ENCODE results near the gene TMEM106C.

TMEM106C gene

DNA sequence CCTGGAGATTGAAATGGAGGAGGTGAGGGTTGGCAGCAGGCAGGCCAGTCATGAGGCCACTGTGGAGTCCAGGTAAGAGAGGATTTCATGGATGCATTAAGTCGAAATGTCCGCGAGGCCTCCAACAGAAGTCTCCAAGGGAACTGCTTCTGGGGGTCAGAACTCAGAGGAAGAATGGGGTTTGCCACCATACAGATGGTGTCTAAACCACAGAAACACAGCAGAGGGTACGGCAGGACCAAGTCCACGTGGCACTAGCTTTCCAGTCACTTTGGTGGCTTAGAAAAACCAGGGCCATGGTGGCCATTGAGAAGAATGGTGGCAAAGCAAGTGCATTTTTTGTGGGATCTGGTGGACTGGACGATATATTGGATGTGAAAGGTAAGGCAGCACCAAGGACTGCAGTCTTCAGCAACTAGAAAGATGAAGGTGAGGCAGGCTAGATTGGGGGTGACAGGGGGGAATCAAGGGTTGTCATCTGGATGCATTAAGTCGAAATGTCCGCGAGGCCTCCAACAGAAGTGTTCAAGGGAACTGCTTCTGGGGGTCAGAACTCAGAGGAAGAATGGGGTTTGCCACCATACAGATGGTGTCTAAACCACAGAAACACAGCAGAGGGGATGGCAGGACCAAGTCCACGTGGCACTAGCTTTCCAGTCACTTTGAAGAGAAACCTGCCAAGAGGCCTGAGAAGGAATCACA is 22.5 kb upstream of the TMEM106C start:
- Histone ChIP-seq H3K9me3 (ENCODE audit: control insufficient read depth in 1 of 2, low read length in 2 of 2) (no peaks in the 10 kb centered on the region), H3K27ac (ENCODE audit: low read depth, low read length) (no peak overlapping the region), H3K36me3 (ENCODE audit: control insufficient read depth in 1 of 2, insufficient read depth in 2 of 2, low read length in 2 of 2) (no peaks in the 10 kb centered on the region), H3K27me3 (ENCODE audit: control insufficient read depth in 1 of 2, insufficient read depth in 2 of 2, low read length in 2 of 2) (no peaks in the 10 kb centered on the region), H3K4me3 (ENCODE audit: low read depth in 1 of 2, low read length in 2 of 2) (no peak overlapping the region), H3K9ac (ENCODE audit: low read depth in 1 of 2, low read length in 2 of 2) (no peak overlapping the region), H3K4me1 (ENCODE audit: control insufficient read depth in 1 of 2, insufficient read depth in 2 of 2, low read length in 2 of 2) (peaks cover 62 to 68% of the 10 kb centered on the region in 2 donors)

DNA sequence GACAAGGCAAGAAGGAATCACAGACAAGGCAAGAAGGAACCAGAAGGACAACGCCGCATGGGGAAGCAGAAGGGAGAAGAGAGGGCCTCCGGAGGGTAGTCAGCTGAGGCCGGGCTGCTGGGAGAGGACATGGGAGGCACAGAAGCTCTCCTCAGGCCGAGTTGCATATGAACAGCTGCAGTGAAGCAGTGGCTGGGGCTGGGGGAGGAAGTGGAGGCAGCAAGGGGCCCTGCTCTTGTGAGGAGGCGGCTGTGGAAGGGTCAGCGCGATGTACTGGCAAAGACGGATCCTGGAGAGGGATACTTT is 22.0 kb upstream of the TMEM106C start:
- Histone ChIP-seq H3K4me1 (ENCODE audit: control insufficient read depth in 1 of 2, insufficient read depth in 2 of 2, low read length in 2 of 2) (peaks cover 64 to 71% of the 10 kb centered on the region in 2 donors), H3K9ac (ENCODE audit: low read depth in 1 of 2, low read length in 2 of 2) (peak overlapping the region in 1 of 2 donors; percentile 33), H3K27ac (ENCODE audit: low read depth, low read length) (no peak overlapping the region), H3K27me3 (ENCODE audit: control insufficient read depth in 1 of 2, insufficient read depth in 2 of 2, low read length in 2 of 2) (no peaks in the 10 kb centered on the region), H3K36me3 (ENCODE audit: control insufficient read depth in 1 of 2, insufficient read depth in 2 of 2, low read length in 2 of 2) (no peaks in the 10 kb centered on the region), H3K9me3 (ENCODE audit: control insufficient read depth in 1 of 2, low read length in 2 of 2) (no peaks in the 10 kb centered on the region), H3K4me3 (ENCODE audit: low read depth in 1 of 2, low read length in 2 of 2) (no peak overlapping the region)

DNA sequence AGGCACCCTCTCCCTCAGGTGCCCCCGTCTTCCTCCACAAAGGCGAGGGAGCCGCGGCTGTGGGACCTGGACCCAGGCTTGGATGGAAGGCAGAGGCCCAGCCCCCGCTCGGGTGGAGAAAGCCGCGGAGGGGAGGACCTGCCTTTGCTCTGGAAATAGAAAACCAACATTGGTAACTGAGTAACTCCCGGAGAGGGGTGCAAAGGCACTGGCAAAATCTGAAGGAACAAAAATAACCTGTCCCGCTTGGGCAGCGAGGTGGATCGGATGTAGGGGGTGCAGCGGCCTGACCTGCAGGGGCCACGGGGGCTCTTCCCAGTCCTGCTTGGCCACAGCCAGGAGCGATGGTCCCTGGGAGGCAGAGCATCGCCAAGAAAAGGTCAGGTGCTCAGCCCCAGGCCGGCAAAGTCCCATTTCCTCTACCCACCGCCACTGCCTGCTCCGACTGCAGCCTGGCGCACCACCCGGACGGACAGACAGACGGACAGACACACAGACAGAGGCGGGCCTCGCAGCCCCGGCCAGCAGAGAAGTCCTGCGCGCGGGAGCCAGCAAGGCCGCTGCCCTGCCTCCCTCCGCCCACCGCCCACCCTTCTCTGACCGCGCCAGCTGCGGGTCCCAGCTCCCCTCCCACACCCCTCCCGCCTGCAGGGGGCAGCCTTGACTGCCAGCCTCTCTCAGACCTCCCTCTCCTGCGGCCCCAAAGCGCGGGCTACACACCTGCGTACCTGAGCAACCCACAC is 21.4 kb upstream of the TMEM106C start:
- H3K9me3 ChIP-seq (ENCODE audit: control insufficient read depth in 1 of 2, low read length in 2 of 2) = no peaks in the 10 kb centered on the region
- H3K27me3 ChIP-seq (ENCODE audit: control insufficient read depth in 1 of 2, insufficient read depth in 2 of 2, low read length in 2 of 2) = no peaks in the 10 kb centered on the region
- no peak overlapping the region for H3K9ac ChIP-seq (ENCODE audit: low read depth in 1 of 2, low read length in 2 of 2)
- H3K4me3 ChIP-seq (ENCODE audit: low read depth in 1 of 2, low read length in 2 of 2) = no peak overlapping the region
- no peak overlapping the region for H3K27ac ChIP-seq (ENCODE audit: low read depth, low read length)
- H3K36me3 ChIP-seq (ENCODE audit: control insufficient read depth in 1 of 2, insufficient read depth in 2 of 2, low read length in 2 of 2) = no peaks in the 10 kb centered on the region
- H3K4me1 ChIP-seq (ENCODE audit: control insufficient read depth in 1 of 2, insufficient read depth in 2 of 2, low read length in 2 of 2) = peaks cover 68 to 74% of the 10 kb centered on the region in 2 donors

DNA sequence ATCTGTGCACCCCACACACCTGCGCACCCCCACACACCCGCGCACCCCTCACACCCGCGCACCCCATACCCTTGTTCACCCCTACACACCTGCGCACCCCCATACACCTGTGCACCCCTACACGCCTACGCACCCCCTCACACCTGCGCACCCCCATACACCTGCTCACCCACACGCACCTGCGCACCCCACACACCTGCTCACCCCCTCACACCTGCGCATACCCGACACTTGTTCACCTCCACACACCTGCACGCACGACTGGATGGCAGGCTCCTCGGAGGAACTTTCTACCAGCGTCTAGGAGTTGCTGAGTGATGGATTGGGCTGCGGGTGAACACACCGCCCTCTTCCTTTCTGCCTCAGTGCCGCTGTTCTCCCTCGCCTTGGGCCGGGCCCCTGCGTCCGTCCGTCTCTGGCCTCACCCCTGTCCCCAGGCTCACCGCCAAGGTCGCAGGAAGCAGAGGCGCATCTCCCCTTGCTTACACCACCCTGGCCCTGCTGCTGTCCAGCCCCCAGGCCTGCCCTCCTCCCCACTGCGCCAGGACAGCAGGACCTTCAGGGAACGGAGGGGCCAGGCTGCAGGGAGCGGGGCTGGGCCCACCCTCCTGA is 20.7 kb upstream of the TMEM106C start:
- H3K9me3 ChIP-seq (ENCODE audit: control insufficient read depth in 1 of 2, low read length in 2 of 2) = no peaks in the 10 kb centered on the region
- H3K4me1 ChIP-seq (ENCODE audit: control insufficient read depth in 1 of 2, insufficient read depth in 2 of 2, low read length in 2 of 2) = peaks cover 75 to 76% of the 10 kb centered on the region in 2 donors
- peak overlapping the region; percentile 52 to 56 for H3K9ac ChIP-seq (ENCODE audit: low read depth in 1 of 2, low read length in 2 of 2)
- H3K4me3 ChIP-seq (ENCODE audit: low read depth in 1 of 2, low read length in 2 of 2) = no peak overlapping the region
- peak overlapping the region; percentile 89 for H3K27ac ChIP-seq (ENCODE audit: low read depth, low read length)
- H3K27me3 ChIP-seq (ENCODE audit: control insufficient read depth in 1 of 2, insufficient read depth in 2 of 2, low read length in 2 of 2) = no peaks in the 10 kb centered on the region
- H3K36me3 ChIP-seq (ENCODE audit: control insufficient read depth in 1 of 2, insufficient read depth in 2 of 2, low read length in 2 of 2) = no peaks in the 10 kb centered on the region

DNA sequence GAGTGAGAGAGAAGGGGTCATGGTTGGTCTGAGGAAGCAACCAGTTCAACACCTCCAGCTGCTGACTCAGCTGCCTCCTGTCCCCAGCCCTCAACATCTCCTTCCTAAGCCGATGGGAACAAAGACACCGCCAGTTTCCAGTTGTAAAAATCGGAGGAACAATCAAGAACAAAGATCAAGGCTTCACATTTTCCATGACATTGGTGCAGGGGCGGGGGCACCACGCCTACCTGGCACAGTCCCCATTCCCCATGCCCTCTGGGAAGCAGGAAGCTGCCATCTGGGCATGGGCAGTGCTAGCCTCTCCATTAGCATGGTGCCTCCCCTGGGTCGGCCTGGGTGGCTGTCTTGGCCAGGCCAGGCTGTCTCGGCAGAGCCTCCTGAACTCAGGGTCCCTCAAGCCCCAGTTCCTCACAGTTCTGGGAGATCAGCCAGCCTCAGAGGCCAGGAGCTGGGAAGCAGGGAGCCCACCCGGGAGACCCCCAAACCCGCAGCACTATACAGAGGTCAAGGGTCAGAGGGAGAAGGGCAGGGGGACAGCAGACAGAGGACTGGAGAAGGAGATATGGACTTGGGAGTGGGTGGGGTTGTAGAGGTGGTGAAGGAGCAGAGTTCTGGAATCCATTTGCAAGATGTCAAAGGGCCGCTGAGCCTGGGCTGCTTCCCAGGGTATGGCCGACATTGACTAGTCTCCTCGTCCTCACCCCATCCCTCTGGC is 19.6 kb upstream of the TMEM106C start:
- Histone ChIP-seq H3K9me3 (ENCODE audit: control insufficient read depth in 1 of 2, low read length in 2 of 2) (no peaks in the 10 kb centered on the region), H3K27ac (ENCODE audit: low read depth, low read length) (peak overlapping the region; percentile 89), H3K4me3 (ENCODE audit: low read depth in 1 of 2, low read length in 2 of 2) (peak overlapping the region; percentile 24 to 41), H3K36me3 (ENCODE audit: control insufficient read depth in 1 of 2, insufficient read depth in 2 of 2, low read length in 2 of 2) (no peaks in the 10 kb centered on the region), H3K27me3 (ENCODE audit: control insufficient read depth in 1 of 2, insufficient read depth in 2 of 2, low read length in 2 of 2) (no peaks in the 10 kb centered on the region), H3K4me1 (ENCODE audit: control insufficient read depth in 1 of 2, insufficient read depth in 2 of 2, low read length in 2 of 2) (peaks cover 67 to 68% of the 10 kb centered on the region in 2 donors), H3K9ac (ENCODE audit: low read depth in 1 of 2, low read length in 2 of 2) (peak overlapping the region; percentile 52 to 56)

DNA sequence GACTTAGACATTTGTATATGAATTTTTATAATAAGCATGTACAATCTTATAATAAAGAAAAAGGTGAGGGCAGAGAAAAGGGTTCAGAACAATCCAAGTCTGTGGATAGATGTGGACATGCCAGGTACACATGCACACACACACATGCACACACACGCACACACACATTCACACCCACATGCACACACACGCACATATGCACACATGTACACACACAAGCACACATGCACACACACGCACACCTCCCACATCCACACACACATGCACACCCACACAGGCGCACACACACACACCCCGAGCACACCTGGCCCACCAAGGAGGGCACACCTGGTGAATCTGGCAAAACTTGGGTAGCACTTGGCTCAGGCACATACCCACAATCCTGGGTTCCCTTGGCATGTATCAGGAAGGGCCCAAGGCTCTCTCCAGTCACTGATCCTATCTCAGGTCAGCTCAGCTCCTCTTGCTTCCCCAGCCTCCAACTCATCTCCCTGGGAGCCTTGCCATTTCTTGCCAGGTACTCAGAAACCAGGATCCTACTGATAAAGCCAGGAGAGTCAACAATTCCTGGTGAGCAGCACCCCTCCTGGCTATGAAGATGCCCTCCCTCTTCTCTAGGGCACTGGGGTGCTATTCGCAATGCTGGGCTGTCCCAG is 18.6 kb upstream of the TMEM106C start:
- Histone ChIP-seq H3K4me3 (ENCODE audit: low read depth in 1 of 2, low read length in 2 of 2) (no peak overlapping the region), H3K27ac (ENCODE audit: low read depth, low read length) (peak overlapping the region; percentile 52), H3K9ac (ENCODE audit: low read depth in 1 of 2, low read length in 2 of 2) (peak overlapping the region in 1 of 2 donors; percentile 13), H3K27me3 (ENCODE audit: control insufficient read depth in 1 of 2, insufficient read depth in 2 of 2, low read length in 2 of 2) (no peaks in the 10 kb centered on the region), H3K36me3 (ENCODE audit: control insufficient read depth in 1 of 2, insufficient read depth in 2 of 2, low read length in 2 of 2) (no peaks in the 10 kb centered on the region), H3K4me1 (ENCODE audit: control insufficient read depth in 1 of 2, insufficient read depth in 2 of 2, low read length in 2 of 2) (peaks cover 69 to 71% of the 10 kb centered on the region in 2 donors), H3K9me3 (ENCODE audit: control insufficient read depth in 1 of 2, low read length in 2 of 2) (no peaks in the 10 kb centered on the region)

DNA sequence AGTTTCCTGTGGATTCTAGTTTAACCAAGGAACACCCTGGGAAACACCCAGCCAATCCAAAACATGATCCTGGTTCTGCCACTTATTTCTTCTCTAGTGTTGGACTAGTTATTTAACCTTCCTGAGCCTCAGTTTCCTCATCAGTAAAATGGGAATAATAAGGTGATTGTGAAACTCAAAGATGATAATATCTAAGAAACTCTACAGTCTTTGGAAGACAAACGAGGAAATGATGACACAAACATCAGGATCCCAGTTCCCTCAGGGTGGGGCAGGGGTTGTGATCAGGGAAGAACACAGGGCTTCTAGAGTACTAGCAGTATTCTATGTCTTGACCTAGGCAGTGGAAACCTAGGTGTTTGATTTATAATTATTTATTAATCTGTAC is 18.1 kb upstream of the TMEM106C start:
- Histone ChIP-seq H3K27me3 (ENCODE audit: control insufficient read depth in 1 of 2, insufficient read depth in 2 of 2, low read length in 2 of 2) (no peaks in the 10 kb centered on the region), H3K9ac (ENCODE audit: low read depth in 1 of 2, low read length in 2 of 2) (peak overlapping the region in 1 of 2 donors; percentile 13), H3K27ac (ENCODE audit: low read depth, low read length) (no peak overlapping the region), H3K36me3 (ENCODE audit: control insufficient read depth in 1 of 2, insufficient read depth in 2 of 2, low read length in 2 of 2) (no peaks in the 10 kb centered on the region), H3K4me3 (ENCODE audit: low read depth in 1 of 2, low read length in 2 of 2) (no peak overlapping the region), H3K9me3 (ENCODE audit: control insufficient read depth in 1 of 2, low read length in 2 of 2) (no peaks in the 10 kb centered on the region), H3K4me1 (ENCODE audit: control insufficient read depth in 1 of 2, insufficient read depth in 2 of 2, low read length in 2 of 2) (peaks cover 65 to 71% of the 10 kb centered on the region in 2 donors)

DNA sequence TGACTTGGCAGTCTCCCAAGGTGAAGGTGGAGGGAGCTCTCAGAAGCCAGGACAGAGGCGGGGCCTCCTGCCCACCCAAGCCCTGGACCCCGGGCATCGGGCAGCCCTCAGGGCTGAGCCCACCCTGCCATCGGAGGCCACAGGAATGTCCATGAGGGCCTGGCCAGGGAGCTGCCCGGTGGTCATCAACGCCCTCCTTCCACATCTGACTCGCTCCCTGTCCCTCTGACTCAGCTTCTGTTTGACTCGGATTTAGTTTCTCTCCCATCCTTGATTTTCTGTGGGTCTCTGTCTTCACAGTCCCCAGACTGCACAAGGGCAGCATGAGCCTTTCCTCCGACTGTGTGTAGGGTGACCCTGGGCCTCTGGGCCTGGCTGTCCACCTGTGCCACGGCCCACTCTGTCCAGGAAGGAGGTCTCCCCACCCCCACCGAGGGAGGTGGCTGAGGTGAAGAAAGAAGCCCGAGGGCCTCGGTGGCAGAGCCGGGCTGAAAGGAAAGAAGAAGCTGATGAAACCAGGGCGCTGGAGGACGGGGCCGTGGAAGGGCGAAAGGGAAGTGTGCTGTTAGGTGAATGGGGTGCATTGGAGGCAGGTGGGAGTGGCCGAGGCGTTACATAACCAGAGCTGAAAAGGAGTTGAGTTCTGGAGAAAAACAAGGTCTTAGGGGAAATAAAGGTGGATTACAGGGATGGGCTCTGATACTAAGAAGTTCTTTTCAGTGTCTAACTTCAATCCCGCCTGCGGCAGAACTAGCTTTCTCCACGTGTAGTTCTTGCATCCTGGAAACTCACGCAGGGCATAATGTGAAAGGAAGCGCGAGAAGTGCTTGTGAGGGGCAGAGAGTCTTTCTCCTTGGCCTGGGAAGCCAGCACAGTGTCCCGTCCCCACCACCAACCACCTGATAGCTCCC is 16.7 kb upstream of the TMEM106C start:
- Histone ChIP-seq H3K27me3 (ENCODE audit: control insufficient read depth in 1 of 2, insufficient read depth in 2 of 2, low read length in 2 of 2) (no peaks in the 10 kb centered on the region), H3K4me3 (ENCODE audit: low read depth in 1 of 2, low read length in 2 of 2) (peak overlapping the region in 1 of 2 donors; percentile 17), H3K9ac (ENCODE audit: low read depth in 1 of 2, low read length in 2 of 2) (peak overlapping the region; percentile 52 to 65), H3K9me3 (ENCODE audit: control insufficient read depth in 1 of 2, low read length in 2 of 2) (no peaks in the 10 kb centered on the region), H3K4me1 (ENCODE audit: control insufficient read depth in 1 of 2, insufficient read depth in 2 of 2, low read length in 2 of 2) (peaks cover 55 to 66% of the 10 kb centered on the region in 2 donors), H3K27ac (ENCODE audit: low read depth, low read length) (peak overlapping the region; percentile 44), H3K36me3 (ENCODE audit: control insufficient read depth in 1 of 2, insufficient read depth in 2 of 2, low read length in 2 of 2) (no peaks in the 10 kb centered on the region)

DNA sequence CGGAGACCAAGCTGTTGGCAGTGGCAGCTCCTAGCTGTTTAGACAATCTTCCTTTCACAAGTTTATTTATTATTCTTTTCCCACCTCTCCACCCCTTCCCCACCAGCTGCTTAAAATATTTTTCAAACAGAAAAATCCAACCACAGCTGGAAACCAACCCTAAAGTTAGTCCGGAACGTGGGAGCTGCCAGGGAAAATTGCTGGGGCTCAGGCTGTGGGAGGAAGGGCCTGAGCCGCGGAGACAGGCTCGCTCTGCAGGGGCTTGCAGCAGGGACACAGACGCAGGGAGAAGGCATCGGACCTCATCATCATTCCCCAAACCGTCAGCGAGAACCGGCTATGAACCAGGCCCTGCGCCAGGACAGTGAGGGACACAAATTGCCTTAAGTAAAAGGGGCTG is 16.1 kb upstream of the TMEM106C start:
- H3K4me1 ChIP-seq (ENCODE audit: control insufficient read depth in 1 of 2, insufficient read depth in 2 of 2, low read length in 2 of 2) = peaks cover 55 to 62% of the 10 kb centered on the region in 2 donors
- H3K27me3 ChIP-seq (ENCODE audit: control insufficient read depth in 1 of 2, insufficient read depth in 2 of 2, low read length in 2 of 2) = no peaks in the 10 kb centered on the region
- no peaks in the 10 kb centered on the region for H3K36me3 ChIP-seq (ENCODE audit: control insufficient read depth in 1 of 2, insufficient read depth in 2 of 2, low read length in 2 of 2)
- H3K9me3 ChIP-seq (ENCODE audit: control insufficient read depth in 1 of 2, low read length in 2 of 2) = no peaks in the 10 kb centered on the region
- peak overlapping the region; percentile 52 to 65 for H3K9ac ChIP-seq (ENCODE audit: low read depth in 1 of 2, low read length in 2 of 2)
- H3K27ac ChIP-seq (ENCODE audit: low read depth, low read length) = no peak overlapping the region
- H3K4me3 ChIP-seq (ENCODE audit: low read depth in 1 of 2, low read length in 2 of 2) = no peak overlapping the region
